ENCODE results near the gene URM1.

DNA sequence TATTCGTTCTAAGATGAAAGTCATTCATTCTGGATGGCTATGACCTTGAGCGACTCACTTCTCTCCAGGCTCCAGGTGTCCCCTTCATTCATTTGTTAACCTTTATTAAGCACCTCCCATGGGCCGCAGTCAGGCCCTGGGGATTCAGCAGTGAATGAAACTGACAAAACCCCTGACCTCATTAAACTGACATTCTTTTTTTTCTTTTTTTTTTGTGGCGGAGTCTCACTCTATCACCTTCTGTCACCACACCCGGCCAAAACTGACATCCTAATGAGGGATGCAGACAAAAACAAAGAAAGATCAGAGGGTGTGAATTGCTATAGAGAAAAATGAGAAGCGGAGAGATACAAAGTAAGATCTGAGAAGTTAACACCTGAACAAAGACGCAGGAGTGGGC lies 68.1 kb downstream of the URM1 start:
- TF ChIP-seq CTCF (IDR thresholded peaks at IDR 0.05) (no peak), POLR2A (IDR thresholded peaks at IDR 0.05) (no peak)
